SK-N-MC (cell line): ENCODE measurements around the gene PRPSAP1.

Source experiments
- DNase-seq: peaks from one replicate; pipeline ENCODE4 v3.0.0-alpha.2; 2011; ENCODE audit warnings: low read depth, low spot score
- H3K27ac ChIP-seq: fragments of 200-600 bp; sonication (generic); 2 replicates; pipeline ENCODE4 v1.5.1; 2016; ENCODE audit warnings: mixed run types
- H3K36me3 ChIP-seq: fragments of 200-600 bp; sonication (generic); 2 replicates; pipeline ENCODE4 v1.6.1; 2017; ENCODE audit warnings: antibody characterized with exemption, low read length, mixed read lengths; ENCODE audit not compliant: insufficient read depth
- H3K4me3 ChIP-seq: fragments of 200-600 bp; sonication (generic); 2 replicates; pipeline ENCODE4 v1.5.1; 2016
- H3K9ac ChIP-seq: fragments of 200-600 bp; sonication (generic); 2 replicates; pipeline ENCODE4 v1.8.0; 2017; ENCODE audit warnings: mixed run types, mixed read lengths; ENCODE audit not compliant: insufficient read length
- H3K9me3 ChIP-seq: fragments of 200-600 bp; sonication (generic); 2 replicates; pipeline ENCODE4 v1.6.1; 2017; ENCODE audit warnings: low read depth, mild to moderate bottlenecking, antibody characterized with exemption, low read length, moderate library complexity, mixed read lengths
- EZH2 ChIP-seq: fragments of 200-600 bp; sonication (generic); IDR thresholded peaks from one replicate; pipeline ENCODE4 v1.6.1; 2017; ENCODE audit warnings: antibody characterized with exemption
- FOXP2 ChIP-seq: optimal IDR thresholded peaks from 2 replicates; pipeline ENCODE3; 2011; ENCODE audit warnings: mild to moderate bottlenecking, moderate library complexity; ENCODE audit not compliant: insufficient read depth; ENCODE audit errors: extremely low read length, control extremely low read depth
- POLR2AphosphoS5 ChIP-seq: IDR thresholded peaks from 2 replicates; pipeline ENCODE4 v1.6.1; 2012; ENCODE audit warnings: mild to moderate bottlenecking, low read depth, low read length, borderline replicate concordance

Gene PRPSAP1

GRCh38 chr17:76264425-76264754, 89.3 kb downstream of the PRPSAP1 start:
- Histone ChIP-seq H3K9ac (peak overlapping the region; percentile 21), H3K9me3 (no peaks in the 10 kb centered on the region), H3K27ac (peak overlapping the region; percentile 79), H3K4me3 (peak overlapping the region; percentile 48), H3K36me3 (no peaks in the 10 kb centered on the region)
- DNase-seq, result no peak
- TF ChIP-seq POLR2AphosphoS5 (no peak), EZH2 (no peak), FOXP2 (no peak)

DNA sequence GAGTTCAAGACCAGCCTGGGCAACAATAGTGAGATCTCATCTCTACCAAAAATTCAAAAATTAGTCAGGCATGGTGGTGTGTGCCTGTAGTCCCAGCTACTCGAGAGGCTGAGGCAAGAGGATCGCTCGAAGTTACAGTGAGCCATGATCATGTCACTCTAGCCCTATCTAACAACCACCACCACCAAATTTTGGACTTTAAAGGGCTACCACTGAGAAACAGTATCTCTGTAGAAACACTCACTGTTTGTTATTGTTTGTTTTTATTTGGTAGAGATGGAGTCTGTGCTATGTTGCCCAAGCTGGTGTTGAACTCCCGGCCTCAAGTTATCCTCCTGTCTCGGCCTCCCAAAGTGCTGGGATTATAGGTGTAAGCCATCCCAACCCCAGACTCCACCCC, 89.8 kb downstream of the PRPSAP1 start:
- no peak for DNase-seq
- H3K36me3 ChIP-seq, result no peaks in the 10 kb centered on the region
- H3K27ac ChIP-seq, result peak overlapping the region; percentile 79
- H3K9me3 ChIP-seq, result no peaks in the 10 kb centered on the region
- no peak overlapping the region for H3K9ac ChIP-seq
- TF ChIP-seq FOXP2 (no peak), EZH2 (no peak), POLR2AphosphoS5 (no peak)
- H3K4me3 ChIP-seq, result no peak overlapping the region

DNA sequence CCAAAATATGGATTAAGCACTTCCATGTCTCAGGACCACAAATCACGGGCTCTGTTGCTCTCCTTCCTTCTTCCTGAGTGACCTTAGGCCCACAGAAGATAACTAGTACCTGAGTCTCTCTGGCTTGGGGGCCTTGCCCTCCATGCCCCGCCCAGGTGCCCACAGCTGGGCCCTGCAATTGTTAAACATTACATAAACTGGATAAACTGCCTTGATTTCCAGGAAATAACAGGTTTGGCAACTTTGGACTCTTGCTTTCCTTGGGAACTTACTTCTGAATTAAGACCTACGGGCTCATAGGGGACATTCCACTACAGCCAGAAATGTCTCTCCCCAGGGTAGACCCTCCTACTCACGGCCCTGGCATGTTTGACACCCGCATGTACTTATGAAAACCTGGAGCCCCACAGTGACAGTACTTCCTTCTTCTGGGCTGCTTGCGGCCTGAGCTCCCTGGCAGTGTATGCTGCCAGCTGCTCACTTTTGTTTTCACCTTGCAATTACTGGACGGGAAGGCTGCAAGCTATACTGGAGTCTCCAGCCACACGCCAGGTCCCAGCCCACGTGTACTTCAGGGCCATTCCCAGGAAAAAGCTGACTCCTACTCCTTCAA, 90.9 kb downstream of the PRPSAP1 start:
- Histone ChIP-seq H3K9ac (no peak overlapping the region), H3K9me3 (no peaks in the 10 kb centered on the region), H3K27ac (no peak overlapping the region), H3K4me3 (no peak overlapping the region), H3K36me3 (no peaks in the 10 kb centered on the region)
- no peak for DNase-seq
- TF ChIP-seq POLR2AphosphoS5, result no peak
- no peak for TF ChIP-seq FOXP2
- no peak for TF ChIP-seq EZH2

- no peaks in the 10 kb centered on the region for H3K9me3 ChIP-seq
- DNase-seq, result no peak
- H3K4me3 ChIP-seq, result no peak overlapping the region
- H3K36me3 ChIP-seq, result no peaks in the 10 kb centered on the region
- no peak overlapping the region for H3K27ac ChIP-seq
- H3K9ac ChIP-seq, result no peak overlapping the region
- TF ChIP-seq POLR2AphosphoS5 (no peak), EZH2 (no peak), FOXP2 (no peak)
These were observed 92.1 kb downstream of the PRPSAP1 start for GRCh38 chr17:76261421-76262215.

GRCh38 chr17:76260669-76261068, 93.0 kb downstream of the PRPSAP1 start:
- no peak for DNase-seq
- no peak overlapping the region for H3K9ac ChIP-seq
- no peaks in the 10 kb centered on the region for H3K36me3 ChIP-seq
- no peak for TF ChIP-seq POLR2AphosphoS5
- no peak for TF ChIP-seq FOXP2
- no peak for TF ChIP-seq EZH2
- no peak overlapping the region for H3K27ac ChIP-seq
- H3K9me3 ChIP-seq, result no peaks in the 10 kb centered on the region
- no peak overlapping the region for H3K4me3 ChIP-seq

GRCh38 chr17:76260220-76260619, 93.5 kb downstream of the PRPSAP1 start:
- Histone ChIP-seq H3K9ac (no peak overlapping the region), H3K27ac (no peak overlapping the region), H3K36me3 (no peaks in the 10 kb centered on the region), H3K4me3 (no peak overlapping the region), H3K9me3 (no peaks in the 10 kb centered on the region)
- DNase-seq, result no peak
- TF ChIP-seq POLR2AphosphoS5 (no peak), FOXP2 (no peak), EZH2 (no peak)
